Thoracic aorta (tissue), 2 donors: ENCODE data around the gene ADAMTSL2. TPM values are rescaled to one million over a fixed set of nuclear protein-coding genes. Genes with fewer than 3 reads are reported as not detected.

Experiments
- ATAC-seq: fragments of 150-250 bp; one replicate; pipeline ENCODE4 v1.8.0; 2017; ENCODE audit warnings: low read depth; ENCODE audit not compliant: insufficient number of reproducible peaks, low FRiP score
- DNase-seq: peaks from one replicate; pipeline ENCODE4 v3.0.0-alpha.2; 2020; ENCODE audit warnings: low spot score
- H3K27ac ChIP-seq, 2 donors: fragments of 200-600 bp; sonication (generic); 1 replicate in 1 of 2; 2 replicates in 1 of 2; pipeline ENCODE4 v1.5.1; 2016; ENCODE audit warnings: mild to moderate bottlenecking in 2 of 2, moderate library complexity in 2 of 2
- H3K27me3 ChIP-seq: fragments of 200-600 bp; sonication (generic); replicated peaks from 2 replicates; pipeline ENCODE4 v1.6.0; 2016; ENCODE audit warnings: mild to moderate bottlenecking; ENCODE audit not compliant: insufficient read depth
- H3K36me3 ChIP-seq: fragments of 200-600 bp; sonication (generic); one replicate; pipeline ENCODE4 v1.5.1; 2016
- H3K4me1 ChIP-seq, 2 donors: fragments of 200-600 bp; sonication (generic); 1 replicate in 1 of 2; 2 replicates in 1 of 2; pipeline versions ENCODE4 v1.5.1 to v1.6.0; 2016; ENCODE audit warnings: low read depth in 2 of 2, mild to moderate bottlenecking in 1 of 2; ENCODE audit not compliant: control insufficient read depth in 1 of 2
- H3K4me3 ChIP-seq: fragments of 200-600 bp; sonication (generic); 2 replicates; pipeline ENCODE4 v1.5.1; 2016; ENCODE audit warnings: mild to moderate bottlenecking
- H3K9me3 ChIP-seq: fragments of 200-600 bp; sonication (generic); 2 replicates; pipeline ENCODE4 v1.5.1; 2016
- total RNA-seq, 2 donors: library from RNA; depleted of rRNA; stranded (reverse); fragments of >200 nt; gene quantifications; one replicate each; pipeline versions ENCODE4 v1.1.0 to v1.2.3, GENCODE V29; 2016
- TF ChIP-seq, protein P1 (sequence below): fragments of 200-600 bp; sonication (generic); IDR thresholded peaks from one replicate; pipeline ENCODE4 v1.5.1; 2019; ENCODE audit warnings: antibody characterized with exemption

Gene ADAMTSL2
- total RNA-seq, 2 donors from 2014 or later = 2.8 to 5.5 TPM

DNA sequence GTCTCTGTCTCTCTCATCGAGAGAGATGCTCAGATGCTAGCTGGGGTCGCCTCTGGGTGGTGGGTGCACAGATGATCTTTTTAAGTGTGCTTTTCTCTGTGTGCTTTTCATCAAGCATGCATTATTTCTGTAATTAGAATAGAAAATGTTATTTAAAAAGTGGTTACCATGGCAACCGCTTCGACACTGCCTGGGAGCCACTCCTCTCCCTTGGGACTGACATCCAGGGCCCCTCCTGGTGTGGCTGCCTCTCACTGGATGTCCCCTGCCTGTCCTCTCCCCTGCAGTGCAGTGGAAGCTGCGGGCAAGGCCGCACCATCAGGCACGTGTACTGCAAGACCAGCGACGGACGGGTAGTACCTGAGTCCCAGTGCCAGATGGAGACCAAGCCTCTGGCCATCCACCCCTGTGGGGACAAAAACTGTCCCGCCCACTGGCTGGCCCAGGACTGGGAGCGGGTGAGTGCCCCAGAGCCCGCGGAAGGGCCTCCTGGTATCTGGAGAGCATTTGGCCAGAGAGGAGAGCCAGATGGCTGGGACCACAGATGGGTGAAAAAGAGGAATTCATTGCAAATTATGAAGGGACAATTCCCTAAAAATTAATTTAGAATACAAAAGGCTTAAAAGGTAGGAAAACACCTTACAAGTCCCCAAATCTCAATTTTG is 34.7 kb downstream of the ADAMTSL2 start:
- DNase-seq (no peak), ATAC-seq (no peak)
- TF ChIP-seq, protein P1, sequence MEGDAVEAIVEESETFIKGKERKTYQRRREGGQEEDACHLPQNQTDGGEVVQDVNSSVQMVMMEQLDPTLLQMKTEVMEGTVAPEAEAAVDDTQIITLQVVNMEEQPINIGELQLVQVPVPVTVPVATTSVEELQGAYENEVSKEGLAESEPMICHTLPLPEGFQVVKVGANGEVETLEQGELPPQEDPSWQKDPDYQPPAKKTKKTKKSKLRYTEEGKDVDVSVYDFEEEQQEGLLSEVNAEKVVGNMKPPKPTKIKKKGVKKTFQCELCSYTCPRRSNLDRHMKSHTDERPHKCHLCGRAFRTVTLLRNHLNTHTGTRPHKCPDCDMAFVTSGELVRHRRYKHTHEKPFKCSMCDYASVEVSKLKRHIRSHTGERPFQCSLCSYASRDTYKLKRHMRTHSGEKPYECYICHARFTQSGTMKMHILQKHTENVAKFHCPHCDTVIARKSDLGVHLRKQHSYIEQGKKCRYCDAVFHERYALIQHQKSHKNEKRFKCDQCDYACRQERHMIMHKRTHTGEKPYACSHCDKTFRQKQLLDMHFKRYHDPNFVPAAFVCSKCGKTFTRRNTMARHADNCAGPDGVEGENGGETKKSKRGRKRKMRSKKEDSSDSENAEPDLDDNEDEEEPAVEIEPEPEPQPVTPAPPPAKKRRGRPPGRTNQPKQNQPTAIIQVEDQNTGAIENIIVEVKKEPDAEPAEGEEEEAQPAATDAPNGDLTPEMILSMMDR = no peak
- no peaks in the 10 kb centered on the region for H3K36me3 ChIP-seq
- H3K27me3 ChIP-seq = no peaks in the 10 kb centered on the region
- H3K27ac ChIP-seq = no peak overlapping the region
- H3K4me1 ChIP-seq = peaks cover 6 to 33% of the 10 kb centered on the region in 2 donors
- no peaks in the 10 kb centered on the region for H3K9me3 ChIP-seq
- H3K4me3 ChIP-seq = no peak overlapping the region

DNA sequence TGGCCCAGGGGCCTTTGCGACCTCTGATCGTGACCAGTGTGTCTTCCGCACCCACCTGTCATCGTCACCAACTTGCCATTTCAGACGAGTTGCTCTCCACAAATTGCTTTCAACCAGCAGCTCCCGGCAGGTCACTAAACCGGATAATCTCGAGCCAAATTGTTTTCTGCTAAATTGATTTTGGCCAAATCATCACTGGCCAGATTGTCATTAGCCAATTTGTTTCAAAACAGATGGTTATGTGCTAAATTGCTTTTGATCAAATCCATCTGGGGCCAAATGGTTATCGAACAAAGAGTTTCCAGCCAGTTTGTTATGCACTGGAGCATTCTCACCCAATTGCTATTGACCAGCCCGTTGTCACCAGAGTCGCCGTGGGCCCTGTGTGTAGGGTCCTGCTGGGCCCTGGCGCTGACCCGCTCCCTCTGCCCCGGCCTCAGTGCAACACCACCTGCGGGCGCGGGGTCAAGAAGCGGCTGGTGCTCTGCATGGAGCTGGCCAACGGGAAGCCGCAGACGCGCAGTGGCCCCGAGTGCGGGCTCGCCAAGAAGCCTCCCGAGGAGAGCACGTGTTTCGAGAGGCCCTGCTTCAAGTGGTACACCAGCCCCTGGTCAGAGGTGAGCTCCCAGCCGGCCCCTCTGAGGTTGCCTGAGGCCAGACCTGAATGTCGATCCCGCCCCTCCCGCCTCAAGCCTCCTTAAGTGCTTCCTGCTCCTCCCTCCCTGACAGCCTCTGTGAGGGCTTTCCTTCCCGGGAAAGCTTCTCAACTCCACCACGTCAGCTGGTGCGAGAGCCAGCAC is 35.6 kb downstream of the ADAMTSL2 start:
- no peaks in the 10 kb centered on the region for H3K9me3 ChIP-seq
- DNase-seq (no peak), ATAC-seq (no peak)
- no peak overlapping the region for H3K27ac ChIP-seq
- TF ChIP-seq, protein P1 = no peak
- H3K4me3 ChIP-seq = no peak overlapping the region
- no peaks in the 10 kb centered on the region for H3K36me3 ChIP-seq
- peaks cover 6 to 29% of the 10 kb centered on the region in 2 donors for H3K4me1 ChIP-seq
- H3K27me3 ChIP-seq = no peaks in the 10 kb centered on the region

DNA sequence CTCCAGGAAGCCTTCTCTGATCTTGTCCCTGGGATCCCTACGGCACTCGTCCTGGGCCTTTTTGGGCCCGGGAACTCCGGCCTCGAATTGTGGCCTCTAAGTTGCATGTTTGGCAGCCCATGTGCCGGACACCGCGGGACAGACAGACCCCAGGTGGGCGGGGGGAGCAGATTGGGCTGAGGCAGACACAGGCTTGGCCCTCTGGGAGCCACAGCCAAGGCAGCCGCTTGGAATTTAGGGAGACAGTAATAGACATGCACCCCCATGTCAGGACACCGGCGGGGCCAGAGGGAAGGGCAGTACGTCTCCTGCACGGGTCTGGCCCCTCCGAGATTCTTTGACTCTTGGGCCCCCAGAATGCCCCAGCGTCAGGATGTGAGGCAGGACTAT is 36.2 kb downstream of the ADAMTSL2 start:
- Histone ChIP-seq H3K4me1 (peaks cover 6 to 23% of the 10 kb centered on the region in 2 donors), H3K9me3 (no peaks in the 10 kb centered on the region), H3K36me3 (no peaks in the 10 kb centered on the region), H3K27me3 (no peaks in the 10 kb centered on the region), H3K4me3 (no peak overlapping the region), H3K27ac (no peak overlapping the region)
- ATAC-seq (no peak), DNase-seq (no peak)
- TF ChIP-seq, protein P1 = no peak

DNA sequence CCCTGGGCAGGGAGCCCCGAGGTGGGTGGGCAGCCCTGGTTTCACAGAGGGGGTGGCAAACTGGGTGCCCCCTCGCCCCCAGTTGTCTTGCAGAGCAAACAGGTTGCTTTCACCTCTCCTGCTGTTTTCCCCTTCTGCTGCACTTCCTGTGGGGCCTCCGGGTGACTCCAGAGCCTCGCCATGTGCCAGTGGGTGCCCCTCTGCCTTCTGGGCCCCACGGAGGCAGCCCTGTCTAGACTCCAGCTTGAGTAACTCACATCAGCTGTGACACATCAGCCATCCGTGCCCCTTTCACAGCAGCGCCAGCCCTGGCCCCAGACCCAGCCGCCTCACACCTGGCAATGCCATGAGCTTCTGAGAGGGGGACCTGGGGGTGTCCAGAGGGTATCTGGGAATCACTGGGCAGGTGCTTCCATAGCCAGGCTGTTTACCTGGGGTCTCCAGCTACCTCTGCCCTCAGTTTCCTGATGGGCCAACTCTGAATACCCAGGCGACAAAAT is 36.9 kb downstream of the ADAMTSL2 start:
- ATAC-seq = no peak
- TF ChIP-seq, protein P1 = no peak
- Histone ChIP-seq H3K9me3 (no peaks in the 10 kb centered on the region), H3K4me3 (no peak overlapping the region), H3K27me3 (no peaks in the 10 kb centered on the region), H3K4me1 (peaks cover 6 to 17% of the 10 kb centered on the region in 2 donors), H3K27ac (no peak overlapping the region), H3K36me3 (no peaks in the 10 kb centered on the region)
- DNase-seq = no peak

DNA sequence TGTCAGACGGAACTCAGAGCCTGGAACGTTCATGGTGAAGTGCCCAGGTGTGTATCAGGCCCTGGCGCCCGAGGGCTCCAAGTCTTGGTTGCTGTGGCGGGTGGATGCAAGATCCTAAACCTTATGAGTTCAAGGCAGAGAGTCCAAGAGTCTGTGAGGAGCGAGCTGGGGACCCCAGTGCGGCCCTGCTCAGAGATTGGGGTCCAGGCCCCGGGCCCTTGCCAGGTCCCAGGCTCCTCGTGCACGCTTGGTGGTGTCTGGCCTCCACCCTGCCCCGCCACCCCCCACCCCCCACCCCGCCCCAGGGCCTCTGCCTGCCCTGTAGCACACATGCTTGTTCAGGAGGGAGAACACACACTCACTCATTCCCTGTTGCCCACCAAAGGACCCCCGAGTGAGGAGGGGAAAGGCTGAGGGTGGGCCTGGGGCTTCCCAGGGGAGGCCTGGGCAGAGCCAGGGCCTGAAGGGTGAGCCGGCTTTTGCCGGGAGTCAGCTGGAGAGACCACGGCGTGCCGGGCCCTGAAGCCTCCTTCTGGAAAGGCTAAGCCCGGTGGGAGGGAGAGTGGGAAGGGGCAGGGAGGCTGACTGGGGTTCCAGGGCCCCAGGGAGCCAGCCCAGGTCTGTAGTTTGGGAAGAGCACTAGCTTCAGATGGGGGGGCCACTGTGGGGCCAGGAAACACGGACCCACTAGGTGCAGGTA is 37.5 kb downstream of the ADAMTSL2 start:
- ATAC-seq (no peak), DNase-seq (no peak)
- Histone ChIP-seq H3K36me3 (no peaks in the 10 kb centered on the region), H3K4me3 (no peak overlapping the region), H3K4me1 (peaks cover 6 to 17% of the 10 kb centered on the region in 2 donors), H3K27ac (no peak overlapping the region), H3K9me3 (no peaks in the 10 kb centered on the region), H3K27me3 (no peaks in the 10 kb centered on the region)
- TF ChIP-seq, protein P1 = no peak
